WTC11 (cell line): Measurements from ENCODE around the gene GRAMD4.

Experiments
- NFYB ChIP-seq: sonication (generic); formaldehyde crosslinking; conservative IDR thresholded peaks from 2 replicates; pipeline ENCODE4 v1.8.0; 2022; ENCODE audit warnings: low read depth, missing genetic modification reagents
- ZNF121 ChIP-seq: sonication (generic); formaldehyde crosslinking; IDR thresholded peaks from 2 replicates; pipeline ENCODE4 v1.8.0; 2023; ENCODE audit warnings: missing genetic modification reagents

GRCh38 chr22:46672731-46673130 lies 52.5 kb downstream of the GRAMD4 start:
- TF ChIP-seq NFYB (CRISPR knock-in tag): no peak
- TF ChIP-seq ZNF121 (CRISPR knock-in tag): no peak
